Ectodermal cell (in vitro differentiated cells): Measurements from ENCODE around the gene C11orf91.
"Not testable (repeated sequence)": the region's sequence is repeated elsewhere in the genome, so short reads cannot be mapped to it uniquely, and the experiment has no call there.

Experiments used
- H3K27ac ChIP-seq: 2 replicates; pipeline ENCODE4 v1.7.0; 2013; ENCODE audit warnings: mild to moderate bottlenecking, low read depth, low read length; ENCODE audit not compliant: insufficient read depth, poor library complexity, severe bottlenecking
- H3K27me3 ChIP-seq: 2 replicates; pipeline ENCODE4 v1.7.0; 2013; ENCODE audit warnings: mild to moderate bottlenecking, low read length; ENCODE audit not compliant: insufficient read depth, control insufficient read depth, poor library complexity, severe bottlenecking
- H3K36me3 ChIP-seq: one replicate; pipeline ENCODE4 v1.7.0; 2013; ENCODE audit warnings: low read length; ENCODE audit not compliant: control insufficient read depth, insufficient read depth
- H3K4me1 ChIP-seq: one replicate; pipeline ENCODE4 v1.7.0; 2013; ENCODE audit warnings: low read length; ENCODE audit not compliant: control insufficient read depth, insufficient read depth
- H3K4me3 ChIP-seq: 2 replicates; pipeline ENCODE4 v1.7.0; 2013; ENCODE audit warnings: low read depth, low read length, control low read depth; ENCODE audit not compliant: insufficient read depth
- H3K9me3 ChIP-seq: 2 replicates; pipeline ENCODE4 v1.7.0; 2013; ENCODE audit warnings: mild to moderate bottlenecking, low read length, moderate library complexity; ENCODE audit not compliant: control insufficient read depth
- WGBS, 2 experiments: methylation state at CpG; one replicate each; pipeline ENCODE4 v1.1.7; 2013; ENCODE audit warnings: missing lambda C conversion rate in 2 of 2; 5-methylcytosine and 5-hydroxymethylcytosine counted together

C11orf91 gene

GRCh38 chr11:33734441-33735270, 34.0 kb upstream of the C11orf91 start:
- Histone ChIP-seq H3K36me3 (no peaks in the 10 kb centered on the region), H3K9me3 (no peaks in the 10 kb centered on the region), H3K4me1 (peaks cover 18% of the 10 kb centered on the region), H3K27me3 (peaks cover 16% of the 10 kb centered on the region), H3K27ac (no peak overlapping the region), H3K4me3 (peak overlapping the region; percentile 74)
- WGBS, 2 experiments = 68 to 72% methylated on average over 15 of the region's 15 CpGs

GRCh38 chr11:33733980-33734379, 33.4 kb upstream of the C11orf91 start:
- no peak overlapping the region for H3K27ac ChIP-seq
- no peak overlapping the region for H3K4me3 ChIP-seq
- H3K9me3 ChIP-seq = no peaks in the 10 kb centered on the region
- WGBS, 2 experiments = 92 to 95% methylated on average over 7 of the region's 7 CpGs
- peaks cover 16% of the 10 kb centered on the region for H3K27me3 ChIP-seq
- no peaks in the 10 kb centered on the region for H3K36me3 ChIP-seq
- H3K4me1 ChIP-seq = peaks cover 18% of the 10 kb centered on the region

GRCh38 chr11:33731723-33732531, 31.3 kb upstream of the C11orf91 start:
- H3K36me3 ChIP-seq = no peaks in the 10 kb centered on the region
- peaks cover 16% of the 10 kb centered on the region for H3K27me3 ChIP-seq
- no peaks in the 10 kb centered on the region for H3K9me3 ChIP-seq
- peaks cover 15% of the 10 kb centered on the region for H3K4me1 ChIP-seq
- H3K27ac ChIP-seq = no peak overlapping the region
- H3K4me3 ChIP-seq = no peak overlapping the region
- WGBS, 2 experiments = 86 to 90% methylated on average over 8 to 9 of the region's 9 CpGs

- no peaks in the 10 kb centered on the region for H3K9me3 ChIP-seq
- no peaks in the 10 kb centered on the region for H3K36me3 ChIP-seq
- no peak overlapping the region for H3K4me3 ChIP-seq
- 97 to 99% methylated on average over 6 to 7 of the region's 7 CpGs for WGBS, 2 experiments
- H3K27me3 ChIP-seq = peaks cover 12% of the 10 kb centered on the region
- no peak overlapping the region for H3K27ac ChIP-seq
- H3K4me1 ChIP-seq = peaks cover 10% of the 10 kb centered on the region
These were observed 30.1 kb upstream of the C11orf91 start for GRCh38 chr11:33730716-33731115.

GRCh38 chr11:33729072-33729664, 28.5 kb upstream of the C11orf91 start:
- not testable (repeated sequence) for H3K27ac ChIP-seq, H3K4me1 ChIP-seq, H3K36me3 ChIP-seq, H3K4me3 ChIP-seq, H3K27me3 ChIP-seq, H3K9me3 ChIP-seq
- 97% methylated on average over 5 of the region's 5 CpGs for WGBS, 2 experiments

GRCh38 chr11:33727539-33727938, 26.9 kb upstream of the C11orf91 start:
- H3K36me3 ChIP-seq, H3K4me1 ChIP-seq, H3K9me3 ChIP-seq, H3K27me3 ChIP-seq, H3K27ac ChIP-seq, H3K4me3 ChIP-seq: not testable (repeated sequence)
- 88 to 91% methylated on average over 1 of the region's 1 CpG for WGBS, 2 experiments

GRCh38 chr11:33725496-33725895, 24.9 kb upstream of the C11orf91 start:
- H3K9me3 ChIP-seq = no peaks in the 10 kb centered on the region
- H3K4me1 ChIP-seq = peaks cover 8% of the 10 kb centered on the region
- no peaks in the 10 kb centered on the region for H3K27me3 ChIP-seq
- 90 to 93% methylated on average over 5 of the region's 5 CpGs for WGBS, 2 experiments
- no peak overlapping the region for H3K27ac ChIP-seq
- H3K4me3 ChIP-seq = no peak overlapping the region
- no peaks in the 10 kb centered on the region for H3K36me3 ChIP-seq

GRCh38 chr11:33724644-33725035, 24.0 kb upstream of the C11orf91 start:
- Histone ChIP-seq H3K27me3 (no peaks in the 10 kb centered on the region), H3K27ac (peak overlapping the region; percentile 19), H3K9me3 (no peaks in the 10 kb centered on the region), H3K36me3 (no peaks in the 10 kb centered on the region), H3K4me1 (peaks cover 8% of the 10 kb centered on the region), H3K4me3 (no peak overlapping the region)
- 90 to 95% methylated on average over 4 of the region's 4 CpGs for WGBS, 2 experiments

GRCh38 chr11:33723238-33723881, 22.7 kb upstream of the C11orf91 start:
- Histone ChIP-seq H3K4me3 (no peak overlapping the region), H3K9me3 (no peaks in the 10 kb centered on the region), H3K4me1 (peaks cover 8% of the 10 kb centered on the region), H3K27ac (no peak overlapping the region), H3K27me3 (no peaks in the 10 kb centered on the region), H3K36me3 (no peaks in the 10 kb centered on the region)
- 90 to 93% methylated on average over 6 of the region's 6 CpGs for WGBS, 2 experiments
